Activated T-cell treated with anti-CD3 and anti-CD28 coated beads, Interleukin-2, amount 50 U/mL, for 72 hours (primary cell): Measurements from ENCODE around the gene CDYL. TPM values are rescaled to one million over a fixed set of nuclear protein-coding genes. Genes with fewer than 3 reads are reported as not detected.

Experiments
- ATAC-seq, 2 donors: fragments of 150-1000 bp; cut with Tn5 transposase; replicated peaks in 1 of 2; 2 replicates each; pipeline ENCODE4 v1.10.0; 2021; ENCODE audit warnings: moderate library complexity in 2 of 2, mild to moderate bottlenecking in 1 of 2
- DNase-seq, 2 donors: peaks; one replicate each; pipeline ENCODE4 v3.0.0; 2021 to 2022; ENCODE audit warnings: mixed read lengths in 1 of 2
- H3K27ac Mint-ChIP-seq: one replicate; pipeline ENCODE4 v1.8.0; 2022; ENCODE audit warnings: mild to moderate bottlenecking, moderate library complexity, mixed read lengths
- H3K27me3 Mint-ChIP-seq: one replicate; pipeline ENCODE4 v1.8.0; 2022; ENCODE audit warnings: low read depth, mixed read lengths
- H3K36me3 Mint-ChIP-seq, 2 donors: one replicate each; pipeline ENCODE4 v1.8.0; 2022; ENCODE audit warnings: mixed read lengths in 2 of 2, mild to moderate bottlenecking in 1 of 2; ENCODE audit not compliant: insufficient read depth in 2 of 2
- H3K4me1 Mint-ChIP-seq: one replicate; pipeline ENCODE4 v1.8.0; 2022; ENCODE audit warnings: low read depth, mixed read lengths
- H3K4me3 Mint-ChIP-seq, 2 donors: one replicate each; pipeline ENCODE4 v1.8.0; 2022; ENCODE audit warnings: mild to moderate bottlenecking in 2 of 2, mixed read lengths in 2 of 2, moderate library complexity in 2 of 2
- H3K9me3 Mint-ChIP-seq, 2 donors: one replicate each; pipeline ENCODE4 v1.8.0; 2022; ENCODE audit warnings: mixed read lengths in 2 of 2
- total RNA-seq, 2 donors: library from RNA; stranded (reverse); gene quantifications; one replicate each; pipeline ENCODE4 v1.2.3, GENCODE V29; 2022

The CDYL gene
- total RNA-seq, 2 donors from 2014 or later = 39.2 to 40.8 TPM

DNA sequence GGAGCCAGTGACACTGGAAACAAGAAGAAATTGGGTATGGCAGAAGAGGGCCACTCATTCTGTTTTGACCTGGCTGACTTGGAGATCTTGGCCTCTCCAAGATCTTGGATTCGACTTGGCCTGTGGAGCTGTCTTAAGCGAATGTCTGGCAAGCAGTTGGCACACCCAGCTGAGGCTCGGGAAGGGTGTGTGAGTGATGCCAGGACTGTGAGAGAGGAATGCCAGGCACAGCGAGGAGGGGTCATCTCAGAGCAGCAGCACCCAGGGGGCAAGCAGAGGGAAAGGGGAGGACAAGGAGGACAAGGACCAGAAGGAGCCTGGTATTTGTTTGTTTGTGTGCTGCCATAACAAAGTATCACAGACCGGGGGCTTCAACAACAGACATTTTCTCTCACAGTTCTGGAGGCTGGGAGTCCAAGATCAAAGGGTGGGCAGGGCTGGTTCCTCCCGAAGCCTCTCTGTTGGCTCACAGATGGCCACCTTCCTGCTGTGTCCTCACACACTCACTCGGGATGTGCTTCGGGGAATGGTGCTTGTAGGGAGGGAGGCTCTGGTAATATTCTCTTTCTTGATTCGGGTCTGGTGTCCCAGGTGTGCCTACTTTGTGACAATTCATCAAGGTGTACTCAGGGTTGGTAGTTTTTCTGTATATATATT, 194.7 kb downstream of the CDYL start:
- no peaks in the 10 kb centered on the region for H3K36me3 Mint-ChIP-seq
- no peak overlapping the region for H3K4me3 Mint-ChIP-seq
- DNase-seq (no peak), ATAC-seq (no peak)
- no peaks in the 10 kb centered on the region for H3K9me3 Mint-ChIP-seq
- peaks cover 25% of the 10 kb centered on the region for H3K27me3 Mint-ChIP-seq
- H3K4me1 Mint-ChIP-seq = no peaks in the 10 kb centered on the region
- H3K27ac Mint-ChIP-seq = no peak overlapping the region

DNA sequence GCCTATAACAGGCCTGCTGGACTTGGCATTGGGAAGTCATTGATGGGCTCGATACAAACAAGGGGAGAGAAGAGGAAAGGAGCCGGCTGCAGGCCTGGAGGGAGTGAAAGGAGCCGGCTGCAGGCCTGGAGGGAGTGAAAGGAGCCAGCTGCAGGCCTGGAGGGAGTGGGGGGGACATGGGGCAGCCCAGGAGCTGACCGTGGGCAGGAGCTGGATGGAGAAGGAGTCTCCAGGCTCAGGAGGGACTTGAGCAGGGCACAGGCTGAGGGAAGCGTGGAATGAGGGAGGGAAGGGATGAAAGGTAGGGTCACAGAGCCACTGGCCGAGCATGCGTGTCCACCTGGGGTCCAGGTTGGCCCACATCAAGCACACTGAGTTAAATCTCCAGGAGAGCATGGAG, 195.6 kb downstream of the CDYL start:
- ATAC-seq (no peak), DNase-seq (no peak)
- no peak overlapping the region for H3K4me3 Mint-ChIP-seq
- H3K9me3 Mint-ChIP-seq = peaks cover 2 to 4% of the 10 kb centered on the region in 2 donors
- peaks cover 4 to 5% of the 10 kb centered on the region in 2 donors for H3K36me3 Mint-ChIP-seq
- no peaks in the 10 kb centered on the region for H3K4me1 Mint-ChIP-seq
- peaks cover 19% of the 10 kb centered on the region for H3K27me3 Mint-ChIP-seq
- no peak overlapping the region for H3K27ac Mint-ChIP-seq

DNA sequence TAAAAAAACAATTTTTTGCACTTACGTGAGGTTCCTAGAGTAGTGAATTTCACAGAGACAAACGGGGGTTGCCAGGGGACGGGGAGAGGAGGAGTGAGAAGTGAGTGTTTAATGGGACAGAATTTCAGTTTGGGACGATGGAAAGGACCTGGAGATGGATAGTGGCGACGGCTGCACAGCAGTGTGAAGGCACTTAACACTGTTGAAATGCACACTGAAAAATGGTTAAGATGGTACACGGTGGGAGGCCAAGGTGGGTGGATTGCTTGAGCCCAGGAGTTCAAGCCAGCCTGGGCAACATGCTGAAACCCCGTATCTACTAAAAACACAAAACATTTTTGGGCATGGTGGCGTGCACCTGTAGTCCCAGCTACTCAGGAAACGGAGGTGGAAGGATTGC, 196.2 kb downstream of the CDYL start:
- no peak for ATAC-seq
- no peaks in the 10 kb centered on the region for H3K4me1 Mint-ChIP-seq
- H3K9me3 Mint-ChIP-seq = peaks cover 5 to 10% of the 10 kb centered on the region in 2 donors
- H3K4me3 Mint-ChIP-seq = no peak overlapping the region
- H3K36me3 Mint-ChIP-seq = peaks cover 5 to 9% of the 10 kb centered on the region in 2 donors
- DNase-seq = no peak
- no peak overlapping the region for H3K27ac Mint-ChIP-seq
- peaks cover 19% of the 10 kb centered on the region for H3K27me3 Mint-ChIP-seq

DNA sequence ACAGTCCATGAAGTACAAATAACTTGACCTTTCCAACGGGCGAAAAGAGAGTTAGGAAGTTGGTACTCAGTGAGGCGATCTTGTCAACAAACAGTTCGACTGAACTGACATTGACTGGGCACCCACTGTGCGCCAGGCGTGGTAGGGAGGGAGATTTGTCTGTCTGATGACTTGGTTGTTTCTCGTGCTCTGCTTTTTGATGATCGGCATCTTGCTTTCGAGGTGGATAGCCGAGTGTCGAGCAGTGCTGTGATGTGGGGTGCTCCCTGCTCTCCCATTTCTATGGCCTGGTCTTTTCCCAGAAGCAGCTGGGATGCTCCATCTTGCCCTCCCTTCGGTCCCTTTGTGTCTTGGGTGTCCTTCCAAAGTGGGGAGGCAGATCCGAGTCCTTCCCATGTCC, 197.2 kb downstream of the CDYL start:
- no peak for ATAC-seq
- Mint-ChIP-seq H3K4me1 (no peaks in the 10 kb centered on the region), H3K36me3 (peaks cover 5 to 9% of the 10 kb centered on the region in 2 donors), H3K27me3 (peaks cover 19% of the 10 kb centered on the region), H3K4me3 (no peak overlapping the region), H3K27ac (no peak overlapping the region), H3K9me3 (peaks cover 5 to 10% of the 10 kb centered on the region in 2 donors)
- DNase-seq = no peak

DNA sequence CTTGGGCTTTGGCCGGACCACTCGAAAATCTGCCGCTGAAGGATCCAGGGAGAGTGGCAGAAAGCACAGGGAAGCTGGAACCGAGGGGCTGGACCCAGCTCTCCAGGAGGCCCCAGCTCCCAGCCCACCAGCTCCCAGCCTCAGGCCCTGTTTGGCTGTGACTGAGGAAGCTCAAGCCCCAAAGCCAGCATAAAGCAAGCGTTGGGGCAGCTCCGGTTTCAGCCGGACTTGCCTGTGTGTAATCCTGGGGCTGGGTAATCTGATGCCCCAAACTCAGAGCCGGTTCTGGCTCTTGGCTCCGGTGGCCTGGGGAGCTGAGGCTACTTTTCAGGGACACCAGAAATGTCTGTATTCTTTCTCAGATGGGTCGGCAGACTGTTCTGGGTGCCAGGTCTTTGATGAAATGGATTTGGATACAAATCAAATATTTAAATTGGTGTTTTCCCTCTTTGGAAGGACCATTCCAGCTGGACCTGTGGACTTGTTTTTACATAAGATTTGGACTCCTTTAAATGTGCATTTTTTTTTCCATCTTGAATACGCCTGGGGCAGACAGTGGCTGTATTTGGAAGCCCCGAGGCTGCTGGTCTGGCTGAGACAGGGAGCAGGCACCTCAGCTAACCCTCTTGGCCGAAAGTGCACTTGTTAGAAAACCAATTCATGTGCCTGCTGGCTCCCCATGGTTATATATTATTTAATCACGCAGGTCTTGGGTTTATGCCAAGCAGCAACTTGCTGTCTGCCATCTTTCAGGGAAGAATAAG, 198.0 kb downstream of the CDYL start:
- Mint-ChIP-seq H3K27me3 (peaks cover 19% of the 10 kb centered on the region), H3K36me3 (peaks cover 5 to 11% of the 10 kb centered on the region in 2 donors), H3K4me3 (no peak overlapping the region), H3K27ac (no peak overlapping the region), H3K9me3 (peaks cover 5 to 13% of the 10 kb centered on the region in 2 donors), H3K4me1 (no peaks in the 10 kb centered on the region)
- no peak for ATAC-seq
- no peak for DNase-seq

DNA sequence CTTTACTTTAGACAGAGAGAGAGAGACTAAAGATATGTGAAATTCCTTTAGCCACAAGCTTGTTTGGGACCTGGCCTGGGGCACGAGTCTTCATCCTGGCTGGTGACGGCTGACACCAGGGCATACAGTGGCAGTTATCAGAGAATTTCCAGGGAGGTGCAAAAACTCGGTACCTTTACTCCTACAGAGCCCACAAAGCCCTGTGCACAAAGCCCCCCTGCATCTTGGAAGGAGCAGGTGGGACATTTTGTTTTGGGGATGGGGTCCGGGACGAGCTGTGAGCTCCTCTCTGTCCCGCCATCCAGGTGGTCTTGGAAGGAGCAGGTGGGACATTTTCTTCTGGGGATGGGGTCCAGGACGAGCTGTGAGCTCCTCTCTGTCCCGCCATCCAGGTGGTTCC, 198.8 kb downstream of the CDYL start:
- H3K36me3 Mint-ChIP-seq = peaks cover 9 to 14% of the 10 kb centered on the region in 2 donors
- no peak for ATAC-seq
- H3K4me3 Mint-ChIP-seq = no peak overlapping the region
- H3K27me3 Mint-ChIP-seq = peaks cover 18% of the 10 kb centered on the region
- no peak overlapping the region for H3K27ac Mint-ChIP-seq
- no peak for DNase-seq
- peaks cover 9 to 17% of the 10 kb centered on the region in 2 donors for H3K9me3 Mint-ChIP-seq
- no peaks in the 10 kb centered on the region for H3K4me1 Mint-ChIP-seq

DNA sequence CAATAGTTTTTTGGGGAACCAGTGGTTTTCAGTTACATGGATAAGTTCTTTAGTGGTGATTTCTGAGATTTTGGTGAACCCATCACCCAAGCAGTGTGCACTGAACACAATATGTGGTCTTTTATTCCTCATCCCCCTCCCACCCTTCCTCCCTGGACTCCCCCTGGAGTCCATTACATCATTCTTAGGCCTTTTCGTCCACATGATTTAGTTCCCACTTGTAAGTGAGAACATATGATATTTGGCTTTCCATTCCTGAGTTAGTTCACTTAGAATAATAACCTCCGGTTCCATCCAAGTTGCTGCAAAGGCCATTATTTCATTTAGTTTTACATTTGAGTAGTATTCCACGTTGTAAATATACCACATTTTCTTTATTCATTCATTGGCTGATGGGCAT, 199.3 kb downstream of the CDYL start:
- Mint-ChIP-seq H3K27ac (no peak overlapping the region), H3K36me3 (peaks cover 9 to 16% of the 10 kb centered on the region in 2 donors), H3K4me1 (no peaks in the 10 kb centered on the region), H3K9me3 (peaks cover 9 to 20% of the 10 kb centered on the region in 2 donors), H3K27me3 (peaks cover 12% of the 10 kb centered on the region), H3K4me3 (no peak overlapping the region)
- DNase-seq (no peak), ATAC-seq (no peak)

DNA sequence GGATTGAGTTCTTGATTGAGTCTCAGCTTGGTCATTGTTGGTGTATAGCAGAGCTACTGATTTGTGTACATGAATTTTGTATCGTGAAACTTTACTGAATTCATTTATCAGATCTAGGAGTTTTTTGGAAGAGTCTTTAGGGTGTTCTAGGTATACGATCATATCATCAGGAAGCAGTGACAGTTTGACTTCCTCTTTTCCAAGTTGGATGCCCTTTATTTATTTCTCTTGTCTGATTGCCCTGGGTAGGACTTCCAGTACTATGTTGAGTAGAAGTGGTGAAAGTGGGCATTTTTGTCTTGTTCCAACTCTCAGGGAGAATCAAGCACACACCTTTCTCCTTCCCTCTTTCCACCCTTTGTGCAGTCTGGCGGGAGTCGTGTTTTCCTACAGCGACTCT, 201.3 kb downstream of the CDYL start:
- Mint-ChIP-seq H3K4me3 (no peak overlapping the region), H3K4me1 (no peaks in the 10 kb centered on the region), H3K27me3 (peaks cover 3% of the 10 kb centered on the region), H3K9me3 (peaks cover 11 to 22% of the 10 kb centered on the region in 2 donors), H3K27ac (no peak overlapping the region), H3K36me3 (peaks cover 9 to 16% of the 10 kb centered on the region in 2 donors)
- DNase-seq = no peak
- no peak for ATAC-seq

DNA sequence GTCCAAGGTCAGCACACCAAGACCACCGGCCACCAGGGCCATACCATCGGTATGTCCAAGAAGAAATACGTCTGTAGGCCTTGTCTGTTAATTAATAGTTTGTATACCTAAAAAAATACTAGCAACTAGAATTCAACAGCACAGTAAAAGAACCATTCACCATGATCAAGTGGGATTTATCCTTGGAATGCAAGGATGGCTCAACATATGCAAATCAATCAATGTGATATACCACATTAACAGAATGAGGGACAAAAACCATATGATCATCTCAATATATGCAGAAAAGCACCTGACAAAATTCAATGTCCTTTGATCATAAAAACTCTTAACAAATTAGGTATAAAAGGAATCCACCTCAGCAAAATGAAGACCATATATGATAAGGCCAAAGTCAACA, 203.2 kb downstream of the CDYL start:
- no peaks in the 10 kb centered on the region for H3K27me3 Mint-ChIP-seq
- H3K27ac Mint-ChIP-seq = no peak overlapping the region
- H3K4me1 Mint-ChIP-seq = no peaks in the 10 kb centered on the region
- no peak overlapping the region for H3K4me3 Mint-ChIP-seq
- H3K9me3 Mint-ChIP-seq = peaks cover 11 to 22% of the 10 kb centered on the region in 2 donors
- ATAC-seq (no peak), DNase-seq (no peak)
- peaks cover 9 to 16% of the 10 kb centered on the region in 2 donors for H3K36me3 Mint-ChIP-seq

DNA sequence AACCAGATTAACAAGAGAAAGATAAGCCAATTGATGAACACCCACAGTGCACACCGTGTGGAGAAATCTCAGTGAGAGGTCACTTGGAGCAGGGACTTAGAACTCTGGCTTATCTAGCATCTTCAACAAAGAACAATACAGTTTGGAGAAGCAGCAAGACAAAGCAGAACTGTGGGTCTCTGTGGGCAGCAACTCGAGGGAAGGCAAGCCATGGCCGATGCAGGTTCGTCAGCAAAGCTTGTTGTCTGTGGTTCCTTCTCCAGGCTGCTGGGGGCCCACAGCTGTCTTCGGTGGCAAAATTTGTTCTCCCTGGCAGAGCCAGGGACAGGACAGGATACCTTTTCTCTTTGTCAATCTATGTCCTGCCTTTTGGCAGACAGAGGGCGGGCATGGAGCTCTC, 205.6 kb downstream of the CDYL start:
- H3K4me3 Mint-ChIP-seq = no peak overlapping the region
- no peaks in the 10 kb centered on the region for H3K4me1 Mint-ChIP-seq
- no peak for ATAC-seq
- H3K27ac Mint-ChIP-seq = no peak overlapping the region
- H3K36me3 Mint-ChIP-seq = peaks cover 5 to 13% of the 10 kb centered on the region in 2 donors
- H3K9me3 Mint-ChIP-seq = peaks cover 10 to 19% of the 10 kb centered on the region in 2 donors
- no peak for DNase-seq
- H3K27me3 Mint-ChIP-seq = no peaks in the 10 kb centered on the region

DNA sequence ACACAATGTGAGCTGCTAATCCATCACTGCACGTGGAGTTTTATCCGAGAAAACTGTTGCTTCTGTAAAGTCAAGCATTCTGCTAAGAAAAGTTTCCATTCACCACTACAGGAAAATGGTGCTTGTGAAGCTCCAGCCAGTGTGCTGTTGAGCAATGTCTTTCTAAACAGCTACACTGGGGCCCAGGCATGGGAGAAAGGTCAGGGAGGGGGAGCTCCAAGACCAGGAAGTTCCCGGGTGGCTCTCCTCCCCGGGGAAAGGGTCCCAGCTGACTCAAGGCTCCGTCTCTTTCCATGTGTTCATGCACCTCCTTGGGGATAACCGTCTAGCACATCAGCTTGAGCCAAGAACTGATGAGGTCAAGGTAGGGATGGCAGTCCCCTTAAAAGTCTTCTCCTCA, 207.1 kb downstream of the CDYL start:
- Mint-ChIP-seq H3K4me1 (no peaks in the 10 kb centered on the region), H3K27ac (no peak overlapping the region), H3K4me3 (no peak overlapping the region), H3K36me3 (peaks cover 4 to 7% of the 10 kb centered on the region in 2 donors), H3K27me3 (no peaks in the 10 kb centered on the region), H3K9me3 (peaks cover 6 to 12% of the 10 kb centered on the region in 2 donors)
- DNase-seq (no peak), ATAC-seq (no peak)

DNA sequence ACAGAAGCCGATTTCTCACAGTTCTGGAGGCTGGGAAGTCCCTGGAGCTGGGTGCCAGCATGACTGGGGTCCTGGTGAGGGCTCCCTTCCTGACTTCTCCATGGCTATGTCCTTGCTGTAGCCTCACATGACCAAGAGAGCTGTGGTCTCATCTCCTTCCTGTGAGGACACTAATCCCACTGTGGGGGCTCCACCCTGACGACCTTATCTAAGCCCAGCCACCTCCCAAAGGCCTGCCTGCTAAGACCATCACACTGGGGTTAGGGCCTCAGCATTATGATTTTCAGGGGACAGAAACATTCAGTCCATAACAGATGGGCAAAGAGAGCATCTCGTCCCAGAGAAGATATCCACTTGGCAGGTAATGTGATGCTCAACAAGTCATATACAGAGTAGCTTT, 210.8 kb downstream of the CDYL start:
- Mint-ChIP-seq H3K36me3 (peaks cover 2 to 5% of the 10 kb centered on the region in 2 donors), H3K9me3 (no peaks in the 10 kb centered on the region), H3K27ac (no peak overlapping the region), H3K4me3 (no peak overlapping the region), H3K4me1 (no peaks in the 10 kb centered on the region), H3K27me3 (no peaks in the 10 kb centered on the region)
- ATAC-seq (no peak), DNase-seq (no peak)

DNA sequence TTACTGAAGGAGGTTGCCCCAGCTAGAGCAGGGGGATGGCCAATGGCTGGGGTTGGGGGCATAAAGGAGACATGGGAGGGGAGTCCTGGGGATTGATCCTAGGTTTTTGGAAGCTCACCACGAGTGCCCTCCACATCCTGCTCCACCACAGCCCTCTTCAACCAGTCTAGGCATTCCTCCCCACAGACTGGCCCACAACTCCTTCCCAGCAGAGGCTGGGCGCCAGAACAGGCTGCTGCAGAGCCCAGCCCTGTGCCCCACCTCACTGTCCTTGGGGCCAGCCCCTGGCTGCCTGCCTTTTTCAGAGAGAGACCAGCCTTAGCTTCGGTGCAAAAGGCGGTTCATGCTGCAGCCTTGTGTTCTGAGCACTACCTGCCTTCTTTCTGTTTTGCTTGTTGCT, 211.2 kb downstream of the CDYL start:
- no peak for ATAC-seq
- no peaks in the 10 kb centered on the region for H3K27me3 Mint-ChIP-seq
- no peaks in the 10 kb centered on the region for H3K9me3 Mint-ChIP-seq
- H3K36me3 Mint-ChIP-seq = peaks cover 2 to 5% of the 10 kb centered on the region in 2 donors
- no peak for DNase-seq
- H3K4me1 Mint-ChIP-seq = no peaks in the 10 kb centered on the region
- H3K27ac Mint-ChIP-seq = no peak overlapping the region
- no peak overlapping the region for H3K4me3 Mint-ChIP-seq
